ENCODE data around the gene RNF125. TPM values are rescaled to one million over a fixed set of nuclear protein-coding genes. Genes with fewer than 3 reads are reported as not detected.
"Not testable (repeated sequence)": the region's sequence is repeated elsewhere in the genome, so short reads cannot be mapped to it uniquely, and the experiment has no call there.

Gene RNF125
- total and polyA plus RNA-seq, 10 of the 15 experiments (the other 5 are each of a cell fraction or from before 2014, with no cell fraction given) = 0.79 to 3.9 (median 2.9) TPM

DNA sequence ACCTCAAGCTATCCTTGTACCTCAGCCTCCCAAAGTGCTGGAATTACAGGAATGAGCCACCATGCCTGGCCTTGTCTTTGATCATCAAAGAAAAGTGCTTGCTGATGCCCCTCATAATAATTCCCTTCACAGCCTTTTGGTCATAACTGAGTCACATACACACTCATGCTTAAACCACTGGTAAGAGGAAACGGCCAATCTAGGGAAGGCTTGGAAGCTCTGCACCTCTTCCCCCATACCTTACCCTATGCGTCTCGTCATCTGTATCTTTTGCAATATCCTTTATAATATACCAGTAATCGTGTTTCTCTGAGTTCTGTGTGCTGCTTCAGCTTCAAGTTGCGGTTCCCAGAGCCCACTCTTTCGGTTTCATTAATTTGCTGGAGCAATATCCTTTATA lies 68.3 kb downstream of the RNF125 start:
- H3K4me3 ChIP-seq = no peak overlapping the region

DNA sequence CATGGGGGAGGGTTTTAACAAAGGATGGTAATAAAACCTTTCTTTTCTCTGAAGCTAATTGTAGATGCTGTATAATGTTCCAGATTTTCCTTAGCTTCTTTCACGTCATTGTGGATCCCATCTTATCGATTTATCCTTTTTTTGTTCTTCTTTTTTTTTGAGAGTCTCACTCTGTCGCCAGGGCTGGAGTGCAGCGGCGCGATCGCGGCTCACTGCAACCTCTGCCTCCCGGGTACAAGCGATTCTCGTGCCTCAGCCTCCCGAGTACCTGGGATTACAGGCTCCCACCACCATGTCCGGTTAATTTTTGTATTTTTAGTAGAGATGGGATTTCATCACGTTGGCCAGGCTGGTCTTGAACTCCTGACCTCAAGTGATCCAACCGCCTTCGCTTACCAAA lies 72.2 kb downstream of the RNF125 start:
- ATAC-seq; in situ Hi-C loops (cut with MboI); intact Hi-C loops (cut with micrococcal nuclease; ENCODE audit: unreplicated experiment); H3K4me2 ChIP-seq (ENCODE audit: control insufficient read depth, insufficient read depth); H3K27me3 ChIP-seq (replicated peaks in 1 of 2; ENCODE audit: control insufficient read depth in 2 of 2, insufficient read depth in 2 of 2, low read length in 1 of 2); H3K9me3 ChIP-seq (replicated peaks; ENCODE audit: control insufficient read depth, insufficient read depth, low read length); BruUV-seq (replicated peaks); H3K4me3 ChIP-seq; H3K9ac ChIP-seq (ENCODE audit: control insufficient read depth, insufficient read depth, low read length); H3K27ac ChIP-seq (ENCODE audit: control insufficient read depth, insufficient read depth); RAD21 ChIA-PET (ENCODE audit: unreplicated experiment); H3K4me1 ChIP-seq (ENCODE audit: control insufficient read depth, insufficient read depth, low read length); H4K20me1 ChIP-seq (ENCODE audit: control insufficient read depth, insufficient read depth); DNase-seq (ENCODE audit: low read depth, low spot score); H3K36me3 ChIP-seq (ENCODE audit: control insufficient read depth in 2 of 2, insufficient read depth in 2 of 2, low read length in 1 of 2); FAIRE-seq; H2AFZ ChIP-seq (ENCODE audit: control insufficient read depth, low read depth, low read length); SMC1A ChIA-PET (ENCODE audit: uncharacterized antibody, unreplicated experiment): not testable (repeated sequence)
- ChIA-PET POLR2A (interaction anchor here (0.6 to 1.3 kb wide), 2 partner anchors 72 to 144 kb away, joined by 3 read pairs; partner anchors contain the start of gene RNF125), CTCF (interaction anchor here (1.0 kb wide), 1 partner anchor 349 kb away, joined by 3 read pairs; no protein-coding TSS in a partner anchor)
- peaks cover 33% of the 10 kb centered on the region for H3K79me2 ChIP-seq (ENCODE audit: control insufficient read depth, insufficient read depth, low read length)
- WGBS (ENCODE audit: insufficient coverage, insufficient replicate concordance, low lambda C conversion rate, missing lambda C conversion rate) = 97% methylated on average over 16 of the region's 16 CpGs

More for the DNA sequence above, 68.3 kb downstream of the RNF125 start:
- 93% methylated on average over 6 of the region's 6 CpGs for WGBS (ENCODE audit: insufficient coverage, insufficient replicate concordance, low lambda C conversion rate, missing lambda C conversion rate)
- TF ChIP-seq ELK1 (IDR thresholded peaks at IDR 0.05; ENCODE audit: low read depth, low read length) = no peak
- TF ChIP-seq SREBF2 (IDR thresholded peaks at IDR 0.05; ENCODE audit: low read length) = no peak
- no peak for TF ChIP-seq CREB1 (IDR thresholded peaks at IDR 0.05; ENCODE audit: low read depth)
- no peak for TF ChIP-seq RELB (IDR thresholded peaks at IDR 0.05; ENCODE audit: low read depth)
- TF ChIP-seq, protein P1, sequence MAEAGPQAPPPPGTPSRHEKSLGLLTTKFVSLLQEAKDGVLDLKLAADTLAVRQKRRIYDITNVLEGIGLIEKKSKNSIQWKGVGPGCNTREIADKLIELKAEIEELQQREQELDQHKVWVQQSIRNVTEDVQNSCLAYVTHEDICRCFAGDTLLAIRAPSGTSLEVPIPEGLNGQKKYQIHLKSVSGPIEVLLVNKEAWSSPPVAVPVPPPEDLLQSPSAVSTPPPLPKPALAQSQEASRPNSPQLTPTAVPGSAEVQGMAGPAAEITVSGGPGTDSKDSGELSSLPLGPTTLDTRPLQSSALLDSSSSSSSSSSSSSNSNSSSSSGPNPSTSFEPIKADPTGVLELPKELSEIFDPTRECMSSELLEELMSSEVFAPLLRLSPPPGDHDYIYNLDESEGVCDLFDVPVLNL (IDR thresholded peaks at IDR 0.05; ENCODE audit: low read depth, low read length) = no peak
- TF ChIP-seq TCF7 (IDR thresholded peaks at IDR 0.05; ENCODE audit: borderline replicate concordance) = no peak
- no peak for TF ChIP-seq NFYA (IDR thresholded peaks at IDR 0.05; ENCODE audit: borderline replicate concordance, low read depth, low read length)
- TF ChIP-seq EP300 (IDR thresholded peaks at IDR 0.05; ENCODE audit: borderline replicate concordance in 1 of 2, control insufficient read depth in 1 of 2, low read depth in 2 of 2, low read length in 2 of 2) = no peak
- TF ChIP-seq RFX5 (IDR thresholded peaks at IDR 0.05; ENCODE audit: low read depth, low read length) = no peak
- no peak for TF ChIP-seq POLR2A (IDR thresholded peaks at IDR 0.05; ENCODE audit: low read depth, low read length)
- POLR2A ChIA-PET = interaction anchor here (0.7 to 1.0 kb wide), 2 partner anchors 21 to 144 kb away, joined by 3 read pairs; partner anchors contain the start of gene TRAPPC8
- no TSS peak for BruUV-seq (replicated peaks)
- DNase-seq (ENCODE audit: low read depth, low spot score) (no peak), ATAC-seq (no peak), FAIRE-seq (no peak)
- in situ Hi-C loops (cut with MboI) (no loop called here), intact Hi-C loops (cut with micrococcal nuclease; ENCODE audit: unreplicated experiment) (no loop called here)
- peaks cover 7% of the 10 kb centered on the region; the same call in 1 of the 2 replicates for H3K4me1 ChIP-seq (ENCODE audit: control insufficient read depth, insufficient read depth, low read length)
- CTCF ChIA-PET = interaction anchor here (2.2 kb wide), 1 partner anchor 110 kb away, joined by 4 read pairs; no protein-coding TSS in a partner anchor
- no peaks in the 10 kb centered on the region for H3K36me3 ChIP-seq (ENCODE audit: control insufficient read depth in 2 of 2, insufficient read depth in 2 of 2, low read length in 1 of 2)
- no peaks in the 10 kb centered on the region for H4K20me1 ChIP-seq (ENCODE audit: control insufficient read depth, insufficient read depth)
- H3K27ac ChIP-seq (ENCODE audit: control insufficient read depth, insufficient read depth) = no peak overlapping the region
- no peak overlapping the region for H2AFZ ChIP-seq (ENCODE audit: control insufficient read depth, low read depth, low read length)
- no peaks in the 10 kb centered on the region for H3K9me3 ChIP-seq (replicated peaks; ENCODE audit: control insufficient read depth, insufficient read depth, low read length)
- H3K27me3 ChIP-seq (replicated peaks in 1 of 2; ENCODE audit: control insufficient read depth in 2 of 2, insufficient read depth in 2 of 2, low read length in 1 of 2) = no peaks in the 10 kb centered on the region
- SMC1A ChIA-PET (ENCODE audit: uncharacterized antibody, unreplicated experiment) = interaction anchor here (2.6 kb wide), 1 partner anchor 144 kb away, joined by 7 read pairs; the partner anchor contains the start of gene TRAPPC8
- H3K9ac ChIP-seq (ENCODE audit: control insufficient read depth, insufficient read depth, low read length) = no peak overlapping the region
- no peaks in the 10 kb centered on the region for H3K79me2 ChIP-seq (ENCODE audit: control insufficient read depth, insufficient read depth, low read length)
- RAD21 ChIA-PET (ENCODE audit: unreplicated experiment) = no interaction called here
- no peak overlapping the region for H3K4me2 ChIP-seq (ENCODE audit: control insufficient read depth, insufficient read depth)

All from GM12878 (cell line).